ENCODE results near the gene SEC24C. TPM values are rescaled to one million over a fixed set of nuclear protein-coding genes. Genes with fewer than 3 reads are reported as not detected.

Gene SEC24C
- total RNA-seq, 1 experiment from 2014 or later: 54.4 TPM

DNA sequence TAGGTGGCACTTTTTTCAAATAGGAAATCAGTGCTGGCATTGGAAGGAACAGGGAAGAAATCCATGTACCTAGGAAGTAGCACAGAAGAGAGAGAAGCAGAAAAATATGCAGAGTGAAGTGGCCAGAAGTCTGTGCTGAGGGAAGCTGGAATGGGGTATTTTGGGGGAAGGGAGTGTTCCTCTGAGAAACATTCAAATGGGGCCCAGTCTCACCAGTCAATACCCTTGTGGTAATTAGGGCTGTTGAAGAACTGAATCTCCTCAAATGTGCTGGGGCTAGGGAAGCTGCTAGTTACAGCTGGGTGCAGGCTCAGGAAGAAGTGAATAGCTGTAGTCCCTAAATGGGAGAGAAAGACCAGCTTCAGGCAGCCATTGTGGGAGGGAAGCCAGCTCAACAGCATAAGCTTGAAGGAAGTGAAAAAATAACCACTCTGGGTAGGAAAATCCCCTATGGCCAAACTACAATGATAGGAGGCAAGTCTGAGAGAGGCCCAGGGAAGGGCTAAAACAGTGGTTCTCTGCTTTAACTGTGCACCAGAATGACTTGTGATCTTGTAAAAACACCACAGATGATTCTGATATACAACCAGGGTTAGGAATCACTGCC is 59.6 kb downstream of the SEC24C start:
- DNase-seq (ENCODE audit: low spot score): no peak
- in situ Hi-C loops (cut with HindIII; ENCODE audit: low sequenced_read_pairs): no loop called here

DNA sequence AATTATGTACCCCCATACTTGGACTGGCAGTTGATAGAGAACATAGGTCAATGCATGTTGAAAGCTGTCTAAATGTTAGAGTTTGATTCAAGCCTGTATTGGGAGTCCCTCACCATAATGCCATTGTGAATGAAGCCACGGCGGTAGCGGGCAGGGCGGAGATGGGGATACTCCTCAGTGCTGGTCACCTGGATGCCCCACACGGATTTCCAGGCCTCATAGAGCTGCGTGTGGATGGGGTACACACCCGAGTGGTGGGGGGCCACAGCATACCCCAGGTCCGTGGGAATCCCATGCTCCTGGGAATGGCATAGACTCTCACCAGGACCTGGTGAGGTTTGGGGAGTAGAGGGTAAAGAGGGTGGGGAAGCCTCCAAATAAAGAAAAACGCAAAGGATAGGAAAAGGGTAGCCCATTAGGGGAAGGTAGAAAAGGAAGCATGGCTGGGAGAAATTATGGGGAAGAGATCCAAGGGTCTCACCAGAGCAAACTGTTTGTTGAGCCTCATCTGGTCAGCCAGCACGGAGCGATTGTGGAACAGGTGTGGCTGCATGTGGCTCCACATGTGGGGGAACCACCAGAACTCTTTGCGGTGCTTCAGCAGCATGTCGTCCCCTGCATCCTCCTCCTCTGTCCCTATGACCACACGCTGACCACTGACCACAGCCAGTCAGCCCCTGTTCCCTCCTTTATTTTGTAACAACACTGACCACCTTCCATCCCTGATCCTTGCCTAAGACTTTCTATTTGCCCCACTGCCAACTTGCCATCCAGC is 62.2 kb downstream of the SEC24C start:
- DNase-seq (ENCODE audit: low spot score): no peak
- in situ Hi-C loops (cut with HindIII; ENCODE audit: low sequenced_read_pairs): no loop called here

DNA sequence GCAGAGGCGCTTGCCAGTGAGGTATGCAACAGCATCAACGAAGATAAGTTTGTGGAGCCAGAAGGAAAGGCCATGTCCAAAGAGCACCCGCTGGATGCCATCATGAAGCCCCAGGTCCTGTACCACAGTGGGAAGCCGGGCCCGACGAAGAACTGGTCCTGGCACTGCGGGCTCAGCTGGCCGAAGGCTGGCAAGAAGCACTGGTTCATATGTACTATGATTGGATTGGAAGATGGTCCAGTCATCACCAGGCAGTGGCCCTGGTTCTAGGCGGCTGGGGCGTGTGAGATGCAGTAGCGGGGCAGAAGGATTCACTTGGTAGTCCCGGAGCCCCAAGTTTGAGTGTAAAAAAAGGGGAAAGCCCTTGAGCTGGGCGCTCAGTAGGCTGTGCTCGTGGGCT is 63.3 kb downstream of the SEC24C start:
- in situ Hi-C loops (cut with HindIII; ENCODE audit: low sequenced_read_pairs): no loop called here
- DNase-seq (ENCODE audit: low spot score): no peak

DNA sequence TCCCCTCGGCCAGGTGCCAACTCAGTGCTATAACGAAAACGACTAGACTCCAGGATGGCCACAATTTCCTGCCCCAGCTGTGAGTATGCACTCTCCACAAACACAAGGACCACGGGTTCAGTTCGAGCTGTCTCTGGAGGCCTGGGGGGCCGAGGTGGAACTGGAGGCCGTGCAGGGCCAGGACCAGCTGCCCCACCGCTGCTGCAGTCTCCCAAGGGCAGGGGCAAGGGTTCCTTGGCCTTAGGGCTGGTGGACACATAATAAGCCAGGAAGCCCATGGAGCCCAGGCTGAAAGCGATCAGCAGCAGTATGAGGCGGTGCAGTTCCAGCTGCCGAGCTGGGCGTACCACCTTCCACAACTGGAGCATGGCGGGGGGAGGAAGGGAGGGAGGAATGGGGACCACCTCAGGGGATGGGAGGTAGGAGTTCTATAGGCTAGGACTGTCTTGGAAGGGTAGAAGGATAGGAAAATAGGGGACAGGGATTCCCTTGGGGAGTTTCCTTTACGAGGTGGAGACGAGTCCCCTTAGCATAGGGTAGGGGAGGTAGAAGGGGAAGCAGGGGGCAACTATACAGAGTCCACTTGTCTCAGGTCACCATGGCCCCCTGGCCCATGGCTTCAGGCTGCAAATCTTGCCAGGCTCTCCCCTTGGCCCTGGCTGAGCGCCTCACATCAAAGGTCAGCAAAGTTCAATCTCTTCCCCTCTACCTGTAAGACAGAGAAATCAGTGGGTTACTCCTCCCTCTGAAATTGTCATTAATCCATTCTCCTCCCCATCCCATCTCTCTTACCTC is 64.0 kb downstream of the SEC24C start:
- no peak for DNase-seq (ENCODE audit: low spot score)
- in situ Hi-C loops (cut with HindIII; ENCODE audit: low sequenced_read_pairs): no loop called here

DNA sequence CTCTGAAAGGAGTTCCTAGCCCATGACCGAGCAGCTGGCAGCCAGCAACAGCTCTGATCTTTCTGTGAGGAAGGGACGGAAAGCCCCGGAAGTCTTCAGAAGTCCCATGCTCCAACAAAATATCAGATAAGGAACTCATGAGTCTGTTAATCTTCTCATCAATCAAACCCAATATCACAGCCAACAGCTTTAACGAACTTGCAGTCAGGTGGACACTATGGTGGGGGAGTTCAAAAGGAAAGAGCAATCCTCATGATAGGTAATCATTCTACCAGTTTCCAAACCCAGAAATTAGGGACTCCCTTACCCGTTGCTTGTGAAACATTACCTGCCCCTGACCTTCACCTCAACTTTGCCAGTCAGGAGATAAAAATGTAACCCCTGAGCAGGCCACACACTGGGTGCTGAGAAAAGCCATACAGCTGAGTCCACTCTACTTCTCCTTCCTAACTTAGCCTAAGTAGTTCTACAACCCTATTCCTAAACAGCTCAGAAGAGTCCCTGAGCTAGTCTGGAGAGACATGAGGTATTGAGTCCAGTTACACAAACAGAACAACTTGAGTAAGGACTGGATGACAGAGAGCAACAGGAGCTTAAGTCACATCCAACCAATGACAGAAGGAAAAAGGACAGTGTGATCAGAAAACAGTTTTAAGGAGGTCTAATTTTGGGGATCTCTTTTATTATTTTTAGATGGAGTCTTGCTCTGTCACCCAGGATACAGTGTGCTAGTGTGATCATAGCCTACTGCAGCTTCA is 65.1 kb downstream of the SEC24C start:
- in situ Hi-C loops (cut with HindIII; ENCODE audit: low sequenced_read_pairs): no loop called here
- no peak for DNase-seq (ENCODE audit: low spot score)

DNA sequence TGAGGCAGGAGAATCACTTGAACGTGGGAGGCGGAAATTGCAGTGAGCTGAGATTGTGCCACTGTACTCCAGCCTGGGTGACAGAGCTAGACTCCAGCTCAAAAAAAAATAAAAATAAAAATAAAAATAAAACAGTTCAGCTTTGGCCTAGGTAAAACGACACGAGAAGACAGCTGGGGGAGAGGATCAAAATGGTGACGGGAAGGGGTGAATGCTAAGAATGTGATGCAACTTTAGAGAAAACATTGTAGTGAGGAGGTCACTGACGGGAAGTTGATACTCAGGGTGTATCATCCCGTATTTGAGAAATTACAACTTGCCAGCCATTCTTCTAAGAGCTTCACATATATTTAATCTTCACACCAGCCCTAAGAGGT is 66.2 kb downstream of the SEC24C start:
- DNase-seq (ENCODE audit: low spot score): no peak
- in situ Hi-C loops (cut with HindIII; ENCODE audit: low sequenced_read_pairs): no loop called here

DNA sequence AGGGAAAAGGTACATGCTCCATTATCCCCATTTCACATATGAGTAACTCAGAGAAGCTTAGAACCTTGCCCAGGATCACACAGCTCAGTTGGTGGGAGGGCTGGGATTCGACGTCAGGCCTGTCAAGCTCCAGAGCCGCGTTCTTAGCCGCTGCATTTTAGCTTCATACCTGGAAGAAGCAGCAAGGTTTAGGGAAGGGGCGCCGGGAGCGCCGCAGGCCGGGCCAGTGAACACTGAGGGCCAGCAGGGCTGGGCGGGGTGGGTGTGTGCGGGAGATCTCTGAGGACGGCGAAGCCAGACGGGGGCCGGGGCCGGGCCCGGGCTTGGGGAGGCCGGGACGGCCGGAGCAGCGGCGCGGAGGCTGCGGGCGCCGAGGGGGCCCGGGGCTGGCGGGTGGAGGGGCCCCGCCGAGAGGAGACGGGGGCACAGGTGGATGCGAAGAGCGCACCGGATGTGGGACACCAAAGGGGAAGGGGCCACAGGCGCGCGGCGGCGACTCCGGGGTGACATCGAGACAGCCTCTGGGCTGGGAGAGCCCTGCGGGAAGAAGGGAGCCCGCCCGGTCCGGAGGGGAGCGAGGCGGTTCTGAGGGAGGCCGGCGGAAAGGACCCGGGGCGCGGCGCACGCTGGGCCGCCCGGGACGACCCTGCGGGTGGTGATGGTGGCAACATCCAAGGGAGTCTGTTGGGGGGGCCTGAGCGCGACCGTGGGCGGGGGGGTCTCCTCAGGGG is 66.7 kb downstream of the SEC24C start:
- in situ Hi-C loops (cut with HindIII; ENCODE audit: low sequenced_read_pairs): no loop called here
- DNase-seq (ENCODE audit: low spot score): no peak

DNA sequence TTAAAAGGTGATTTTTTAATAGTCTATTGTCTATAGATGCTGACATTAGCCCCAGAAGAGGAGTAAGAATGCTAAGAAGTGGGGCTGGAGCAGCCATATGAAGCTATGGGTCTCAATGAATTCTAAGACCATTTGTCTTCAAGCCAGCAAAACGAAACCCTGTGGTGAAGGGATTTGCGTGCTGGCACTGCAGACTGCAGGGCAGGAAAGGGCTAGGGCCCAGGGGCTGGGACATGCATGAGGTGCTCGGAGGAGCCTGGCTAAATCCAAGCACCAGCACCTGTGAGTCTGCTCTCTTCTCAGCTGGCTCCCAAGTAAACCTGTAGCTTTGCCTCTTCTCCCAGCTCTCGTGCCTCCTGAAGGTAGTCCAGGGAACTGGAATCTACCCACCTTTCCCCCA is 68.5 kb downstream of the SEC24C start:
- in situ Hi-C loops (cut with HindIII; ENCODE audit: low sequenced_read_pairs): no loop called here
- DNase-seq (ENCODE audit: low spot score): peak; percentile 30

DNA sequence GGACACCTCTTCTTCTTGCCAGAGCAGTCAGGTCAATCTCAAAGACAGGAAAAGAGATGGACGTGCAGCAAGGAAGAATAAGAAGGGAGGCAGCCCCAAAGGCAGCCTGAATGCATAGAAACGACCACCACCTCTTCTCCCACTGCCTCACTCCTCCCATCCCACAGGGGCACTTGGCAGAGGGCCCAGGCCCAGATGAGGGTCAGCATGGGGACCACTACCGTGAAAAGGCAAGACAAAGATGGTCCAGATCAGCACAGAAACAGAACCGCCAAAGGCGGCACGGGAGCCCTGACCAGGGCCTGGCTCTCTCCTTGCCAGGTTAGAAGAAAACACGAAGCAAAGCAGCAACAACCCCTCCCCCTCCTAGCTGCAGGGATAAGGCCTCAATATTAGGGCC is 69.2 kb downstream of the SEC24C start:
- no peak for DNase-seq (ENCODE audit: low spot score)
- in situ Hi-C loops (cut with HindIII; ENCODE audit: low sequenced_read_pairs): no loop called here

DNA sequence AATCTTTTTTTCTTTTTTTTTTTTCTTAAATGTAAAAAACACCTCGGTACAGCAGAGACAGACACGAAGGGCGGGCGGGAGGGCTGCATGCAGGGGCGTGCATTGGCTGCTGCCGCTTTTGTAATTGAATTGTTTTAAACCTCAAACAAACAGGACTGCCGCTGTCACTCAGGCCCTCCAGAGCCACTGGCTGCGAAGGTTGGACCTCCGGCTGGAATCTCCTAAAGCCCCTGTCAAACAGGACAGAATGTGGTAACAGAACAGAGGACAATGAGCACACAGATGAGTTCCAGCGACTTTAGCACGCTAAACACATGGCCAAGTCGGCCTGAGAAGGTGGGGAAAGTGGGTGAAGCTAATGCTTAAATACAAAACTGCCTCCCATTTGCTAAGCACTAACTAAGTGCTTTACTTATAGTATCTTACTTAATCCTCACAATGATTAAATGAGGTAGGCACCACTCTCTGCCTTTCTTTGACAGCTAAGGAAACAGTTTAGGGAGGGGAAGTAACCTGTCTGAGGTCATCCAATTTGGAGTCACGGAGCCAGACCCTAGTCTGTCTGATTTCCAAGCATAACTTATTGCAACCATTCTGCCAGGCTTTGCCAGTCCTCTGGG is 70.2 kb downstream of the SEC24C start:
- DNase-seq (ENCODE audit: low spot score): no peak
- in situ Hi-C loops (cut with HindIII; ENCODE audit: low sequenced_read_pairs): no loop called here

DNA sequence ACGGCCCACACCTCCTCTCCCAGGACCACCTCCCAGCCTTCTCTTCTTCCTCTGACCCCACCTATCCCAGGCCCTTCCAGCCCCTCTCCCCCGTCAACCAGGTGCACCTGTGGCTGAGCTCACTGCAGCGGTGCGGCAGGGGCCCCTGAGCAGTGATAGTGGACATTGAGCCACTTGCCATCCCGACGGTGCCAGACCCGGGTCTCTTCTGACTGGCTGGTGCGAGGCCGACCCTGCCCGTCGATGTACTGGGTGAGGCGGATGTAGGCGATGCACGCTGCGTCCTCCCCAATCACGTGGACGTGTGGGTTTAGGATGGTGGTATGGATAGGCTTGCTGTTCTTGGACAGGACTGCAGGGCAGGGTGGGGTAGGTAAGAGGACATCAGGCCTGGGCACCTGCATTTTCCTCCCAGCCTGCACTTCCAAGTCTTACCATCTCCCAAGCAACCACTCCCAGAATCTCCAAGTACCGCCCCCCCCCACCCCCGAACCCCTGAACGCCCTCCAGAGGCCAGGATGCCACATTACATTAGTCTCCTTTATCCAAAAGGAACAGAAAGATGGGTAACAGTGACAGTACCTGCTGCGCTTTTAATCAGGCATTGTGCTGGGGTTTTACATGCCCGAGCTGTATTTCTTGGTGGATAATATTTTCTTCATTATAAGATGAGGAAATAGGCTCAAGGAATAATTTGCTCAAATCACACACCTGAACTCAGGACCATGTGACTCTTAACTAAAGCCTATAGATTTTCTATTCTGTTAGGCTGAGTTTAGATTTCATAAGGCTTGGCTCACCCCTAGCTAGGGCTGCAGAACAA is 70.9 kb downstream of the SEC24C start:
- in situ Hi-C loops (cut with HindIII; ENCODE audit: low sequenced_read_pairs): no loop called here
- no peak for DNase-seq (ENCODE audit: low spot score)

DNA sequence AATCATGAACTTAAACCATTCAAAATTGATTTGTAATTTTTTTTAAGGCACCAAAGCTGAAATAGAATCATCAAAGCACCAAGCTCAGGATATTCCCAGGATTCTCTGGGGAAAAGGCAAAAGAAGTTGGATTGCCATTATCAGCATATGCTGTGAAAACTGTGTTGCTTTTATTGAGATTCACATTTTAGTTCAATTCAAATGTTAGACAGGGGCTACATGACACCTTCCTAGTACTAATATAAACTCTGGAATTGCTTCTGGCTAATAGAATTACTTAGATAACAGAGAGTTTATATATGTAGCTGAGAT is 71.5 kb downstream of the SEC24C start:
- DNase-seq (ENCODE audit: low spot score): no peak
- in situ Hi-C loops (cut with HindIII; ENCODE audit: low sequenced_read_pairs): no loop called here

DNA sequence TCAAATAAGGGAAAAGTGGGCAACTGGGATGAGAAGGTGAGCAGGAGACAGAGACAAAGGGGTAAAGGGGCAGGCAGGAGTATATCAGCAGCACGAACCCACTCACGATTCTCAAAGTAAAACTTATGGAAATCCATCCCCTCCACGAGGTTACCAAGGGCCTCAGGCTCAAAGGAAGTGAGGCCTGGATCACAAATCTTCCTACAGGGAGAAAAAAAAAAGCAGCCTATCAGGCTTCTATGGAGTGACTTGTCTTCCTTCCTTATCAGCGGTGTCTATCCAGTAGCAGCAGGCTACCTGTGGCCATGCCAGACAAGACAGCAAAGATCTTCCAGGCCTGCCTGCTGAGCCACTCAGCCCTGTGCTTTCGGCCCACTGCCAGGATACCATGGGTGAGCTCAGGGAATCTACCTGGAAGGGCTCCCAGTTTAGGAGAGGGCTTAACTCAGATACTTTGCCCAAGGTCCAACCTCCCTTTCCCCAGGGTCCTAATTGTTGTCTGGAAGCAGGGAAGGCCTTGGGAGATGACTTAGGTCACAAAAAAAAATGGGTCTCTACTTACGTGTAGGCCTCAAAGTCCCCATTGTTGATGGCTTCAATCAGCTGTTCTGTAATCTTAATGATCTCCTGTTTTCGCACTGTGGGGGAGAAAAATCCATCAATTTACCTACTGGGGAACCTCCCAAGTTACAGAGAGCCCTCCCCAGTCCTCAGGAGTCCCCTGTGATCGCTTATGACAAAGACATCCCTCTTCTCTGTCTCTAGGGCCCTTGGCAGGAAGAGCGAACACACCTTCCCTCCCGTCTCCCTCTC is 73.0 kb downstream of the SEC24C start:
- in situ Hi-C loops (cut with HindIII; ENCODE audit: low sequenced_read_pairs): no loop called here
- DNase-seq (ENCODE audit: low spot score): no peak

DNA sequence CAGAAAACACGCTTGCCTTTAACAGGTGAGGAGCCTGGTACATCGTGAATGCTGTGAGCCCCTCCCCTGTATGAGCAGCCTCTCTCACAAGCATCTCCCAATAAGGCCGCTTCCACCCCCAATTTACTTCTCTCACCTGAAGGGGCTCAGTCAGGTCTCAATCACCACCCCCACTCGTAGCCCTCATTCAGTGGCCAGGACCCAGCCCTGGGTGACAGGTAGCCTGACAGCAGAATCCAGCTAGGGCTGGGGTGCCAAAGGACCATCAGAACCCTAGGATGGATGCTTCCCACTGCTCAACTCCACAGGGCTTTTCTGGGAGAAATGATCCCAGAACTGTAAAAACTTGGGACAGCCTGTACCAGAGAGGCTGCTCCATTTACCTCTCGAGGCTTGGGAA is 73.7 kb downstream of the SEC24C start:
- in situ Hi-C loops (cut with HindIII; ENCODE audit: low sequenced_read_pairs): no loop called here
- DNase-seq (ENCODE audit: low spot score): no peak

DNA sequence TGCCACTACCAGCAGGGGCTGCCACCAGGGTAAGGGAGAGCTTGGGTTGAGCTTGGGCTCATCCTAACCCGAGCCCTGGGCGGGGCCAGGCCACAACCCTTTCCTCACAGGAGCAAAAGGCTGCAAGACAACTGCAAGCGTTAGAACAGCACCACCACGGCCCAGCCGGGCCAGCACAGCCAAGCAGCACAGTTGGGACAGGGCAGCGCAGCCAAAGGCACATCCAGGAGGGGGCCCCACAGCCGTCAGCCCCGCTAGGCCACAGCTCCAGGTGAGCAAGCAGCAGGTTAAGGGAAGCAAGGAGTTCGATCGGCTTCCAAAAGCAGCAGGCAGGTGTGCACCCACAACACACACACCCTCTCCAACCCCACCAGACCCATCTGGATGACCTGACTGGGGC is 74.2 kb downstream of the SEC24C start:
- no peak for DNase-seq (ENCODE audit: low spot score)
- in situ Hi-C loops (cut with HindIII; ENCODE audit: low sequenced_read_pairs): no loop called here

DNA sequence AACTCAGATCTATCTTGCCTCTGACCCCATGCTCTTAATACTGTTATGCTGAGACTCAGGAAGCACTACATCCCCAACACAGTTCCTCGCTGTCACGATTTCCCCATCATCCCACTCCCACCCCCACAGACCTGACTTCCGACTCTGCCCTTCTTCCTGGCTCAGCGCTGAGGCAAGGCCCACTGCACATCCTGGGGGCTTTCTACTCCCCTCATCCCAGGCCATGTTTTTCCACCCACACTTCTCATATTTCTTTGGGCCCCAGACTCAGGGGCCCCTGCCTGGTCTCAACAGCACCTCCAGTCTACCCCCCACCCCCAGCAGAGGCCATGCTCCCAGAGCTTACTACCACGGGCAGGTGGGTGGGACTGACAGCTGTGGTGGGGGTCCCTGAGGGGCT is 74.9 kb downstream of the SEC24C start:
- DNase-seq (ENCODE audit: low spot score): no peak
- in situ Hi-C loops (cut with HindIII; ENCODE audit: low sequenced_read_pairs): no loop called here

DNA sequence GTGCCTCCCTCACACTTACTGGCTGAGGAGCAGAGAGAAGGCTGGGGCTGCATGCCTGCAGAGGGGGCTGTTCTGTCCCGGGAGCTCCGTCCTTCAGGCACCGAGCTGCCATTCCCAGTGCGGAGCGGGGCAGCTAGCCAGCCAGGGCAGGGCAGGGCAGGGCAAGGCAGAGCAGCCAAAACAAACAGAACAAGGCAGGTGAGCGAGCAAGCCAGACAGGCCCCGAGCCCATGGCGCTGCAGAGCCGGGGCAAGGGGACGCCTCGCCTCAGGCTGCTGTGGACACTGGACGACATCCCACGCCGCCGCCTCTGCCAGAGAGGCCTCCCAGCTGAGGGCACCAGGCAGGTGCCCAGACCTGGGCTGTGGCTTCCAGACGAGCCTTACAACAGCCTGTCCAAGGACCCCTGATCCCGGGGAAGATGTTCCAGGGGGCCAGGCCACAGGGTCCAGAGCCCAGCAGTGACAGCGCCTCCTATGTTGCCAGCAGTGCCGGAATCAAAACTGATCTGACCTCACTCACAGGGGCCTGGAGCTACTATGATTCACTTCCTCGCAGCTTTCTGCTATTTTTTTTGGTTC is 75.4 kb downstream of the SEC24C start:
- in situ Hi-C loops (cut with HindIII; ENCODE audit: low sequenced_read_pairs): no loop called here
- no peak for DNase-seq (ENCODE audit: low spot score)
